ENCODE results near the gene GHR. TPM values are rescaled to one million over a fixed set of nuclear protein-coding genes. Genes with fewer than 3 reads are reported as not detected.

The GHR gene
- total RNA-seq, 4 donors from 2014 or later, result 38.9 to 105 (median 74.8) TPM

GRCh38 chr5:42701351-42702059, 278.3 kb downstream of the GHR start:
- no peak for ATAC-seq
- intact Hi-C loops (cut with DNase I; ENCODE audit: low total_unique reads) (no loop called here), in situ Hi-C loops (cut with MboI; ENCODE audit: low sequenced_read_pairs in 4 of 4) (no loop called here)
- Histone ChIP-seq H3K27ac (no peak overlapping the region), H3K36me3 (peaks cover 0 to 46% of the 10 kb centered on the region in 2 donors), H3K9me3 (peaks cover 0 to 5% (median 4%) of the 10 kb centered on the region in 3 donors), H3K4me3 (no peak overlapping the region), H3K27me3 (no peaks in the 10 kb centered on the region), H3K4me1 (no peaks in the 10 kb centered on the region)
- TF ChIP-seq CTCF (IDR thresholded peaks at IDR 0.05 in 4 of 5, conservative IDR thresholded peaks at IDR 0.05 in 1 of 5) (no peak), POLR2A (IDR thresholded peaks at IDR 0.05) (no peak)
- DNase-seq, result no peak

- intact Hi-C loops (cut with DNase I; ENCODE audit: low total_unique reads) (no loop called here), in situ Hi-C loops (cut with MboI; ENCODE audit: low sequenced_read_pairs in 4 of 4) (no loop called here)
- TF ChIP-seq CTCF (IDR thresholded peaks at IDR 0.05 in 4 of 5, conservative IDR thresholded peaks at IDR 0.05 in 1 of 5) (no peak), POLR2A (IDR thresholded peaks at IDR 0.05) (no peak)
- Histone ChIP-seq H3K4me1 (no peaks in the 10 kb centered on the region), H3K36me3 (peaks cover 0 to 36% of the 10 kb centered on the region in 2 donors), H3K4me3 (no peak overlapping the region), H3K9me3 (peaks cover 0 to 5% (median 4%) of the 10 kb centered on the region in 3 donors), H3K27me3 (no peaks in the 10 kb centered on the region), H3K27ac (no peak overlapping the region)
- DNase-seq (no peak), ATAC-seq (no peak)
Measured at GRCh38 chr5:42703238-42703637, 280.0 kb downstream of the GHR start.

- TF ChIP-seq CTCF (IDR thresholded peaks at IDR 0.05 in 4 of 5, conservative IDR thresholded peaks at IDR 0.05 in 1 of 5) (no peak), POLR2A (IDR thresholded peaks at IDR 0.05) (no peak)
- ATAC-seq (no peak), DNase-seq (no peak)
- intact Hi-C loops (cut with DNase I; ENCODE audit: low total_unique reads) (no loop called here), in situ Hi-C loops (cut with MboI; ENCODE audit: low sequenced_read_pairs in 4 of 4) (no loop called here)
- no peaks in the 10 kb centered on the region for H3K4me1 ChIP-seq
- no peaks in the 10 kb centered on the region for H3K27me3 ChIP-seq
- no peaks in the 10 kb centered on the region for H3K9me3 ChIP-seq
- peaks cover 0 to 12% of the 10 kb centered on the region in 2 donors for H3K36me3 ChIP-seq
- no peak overlapping the region for H3K27ac ChIP-seq
- no peak overlapping the region for H3K4me3 ChIP-seq
Measured at GRCh38 chr5:42715785-42716184, 292.5 kb downstream of the GHR start.

- Histone ChIP-seq H3K27ac (no peak overlapping the region), H3K9me3 (no peaks in the 10 kb centered on the region), H3K36me3 (peaks cover 0 to 12% of the 10 kb centered on the region in 2 donors), H3K4me3 (no peak overlapping the region), H3K4me1 (no peaks in the 10 kb centered on the region), H3K27me3 (no peaks in the 10 kb centered on the region)
- in situ Hi-C loops (cut with MboI; ENCODE audit: low sequenced_read_pairs in 4 of 4) (no loop called here), intact Hi-C loops (cut with DNase I; ENCODE audit: low total_unique reads) (no loop called here)
- no peak for DNase-seq
- no peak for ATAC-seq
- TF ChIP-seq CTCF (IDR thresholded peaks at IDR 0.05 in 4 of 5, conservative IDR thresholded peaks at IDR 0.05 in 1 of 5) (no peak), POLR2A (IDR thresholded peaks at IDR 0.05) (no peak)
Measured at GRCh38 chr5:42718591-42718990, 295.4 kb downstream of the GHR start.

GRCh38 chr5:42719034-42719433, 295.8 kb downstream of the GHR start:
- Histone ChIP-seq H3K4me1 (no peaks in the 10 kb centered on the region), H3K36me3 (peaks cover 0 to 12% of the 10 kb centered on the region in 2 donors), H3K27ac (no peak overlapping the region), H3K27me3 (no peaks in the 10 kb centered on the region), H3K9me3 (no peaks in the 10 kb centered on the region), H3K4me3 (no peak overlapping the region)
- intact Hi-C loops (cut with DNase I; ENCODE audit: low total_unique reads), result no loop called here
- ATAC-seq (no peak), DNase-seq (no peak)
- TF ChIP-seq POLR2A (IDR thresholded peaks at IDR 0.05), result no peak
- no peak for TF ChIP-seq CTCF (IDR thresholded peaks at IDR 0.05 in 4 of 5, conservative IDR thresholded peaks at IDR 0.05 in 1 of 5)
- in situ Hi-C loops (cut with MboI; ENCODE audit: low sequenced_read_pairs in 4 of 4), result no loop called here
